Ecto neural progenitor cell (in vitro differentiated cells): Measurements from ENCODE around the gene TCP11.

Source experiments
- DNase-seq: peaks from one replicate; pipeline ENCODE4 v3.0.0-alpha.2; 2018; ENCODE audit warnings: low spot score

The TCP11 gene

GRCh38 chr6:35141007-35141655, at the start of gene TCP11:
Gene TCP11 (minus strand): TSS chr6:35141339. CDS start chr6:35140870, 469 bp downstream.
- DNase-seq = peak; percentile 52

- DNase-seq = no peak
These were observed 49.2 kb upstream of the TCP11 start for GRCh38 chr6:35190306-35190705.

- DNase-seq = no peak
These were observed 47.7 kb upstream of the TCP11 start for GRCh38 chr6:35188886-35189285.

GRCh38 chr6:35186571-35186970, 45.4 kb upstream of the TCP11 start:
- no peak for DNase-seq

GRCh38 chr6:35185971-35186370, 44.8 kb upstream of the TCP11 start:
- no peak for DNase-seq

GRCh38 chr6:35185302-35185681, 44.2 kb upstream of the TCP11 start:
- no peak for DNase-seq

- no peak for DNase-seq
These were observed 43.6 kb upstream of the TCP11 start for GRCh38 chr6:35184580-35185301.

- DNase-seq = no peak
These were observed 42.8 kb upstream of the TCP11 start for GRCh38 chr6:35183935-35184334.

GRCh38 chr6:35183281-35183680, 42.1 kb upstream of the TCP11 start:
- DNase-seq = no peak

GRCh38 chr6:35181933-35182612, 40.9 kb upstream of the TCP11 start:
- DNase-seq = no peak

- no peak for DNase-seq
These were observed 40.3 kb upstream of the TCP11 start for GRCh38 chr6:35181308-35181932.

- DNase-seq = no peak
These were observed 38.9 kb upstream of the TCP11 start for GRCh38 chr6:35179901-35180535.

- no peak for DNase-seq
These were observed 38.0 kb upstream of the TCP11 start for GRCh38 chr6:35178932-35179832.

- no peak for DNase-seq
These were observed 36.9 kb upstream of the TCP11 start for GRCh38 chr6:35178012-35178411.

- no peak for DNase-seq
These were observed 36.5 kb upstream of the TCP11 start for GRCh38 chr6:35177596-35177995.

- no peak for DNase-seq
These were observed 36.0 kb upstream of the TCP11 start for GRCh38 chr6:35177157-35177556.

- DNase-seq = no peak
These were observed 35.3 kb upstream of the TCP11 start for GRCh38 chr6:35176301-35177024.

GRCh38 chr6:35174501-35174900, 33.4 kb upstream of the TCP11 start:
- no peak for DNase-seq

GRCh38 chr6:35174088-35174434, 32.9 kb upstream of the TCP11 start:
- no peak for DNase-seq

GRCh38 chr6:35173427-35174087, 32.4 kb upstream of the TCP11 start:
- no peak for DNase-seq
